Measurements from ENCODE around the gene SPTAN1.

SPTAN1 gene

DNA sequence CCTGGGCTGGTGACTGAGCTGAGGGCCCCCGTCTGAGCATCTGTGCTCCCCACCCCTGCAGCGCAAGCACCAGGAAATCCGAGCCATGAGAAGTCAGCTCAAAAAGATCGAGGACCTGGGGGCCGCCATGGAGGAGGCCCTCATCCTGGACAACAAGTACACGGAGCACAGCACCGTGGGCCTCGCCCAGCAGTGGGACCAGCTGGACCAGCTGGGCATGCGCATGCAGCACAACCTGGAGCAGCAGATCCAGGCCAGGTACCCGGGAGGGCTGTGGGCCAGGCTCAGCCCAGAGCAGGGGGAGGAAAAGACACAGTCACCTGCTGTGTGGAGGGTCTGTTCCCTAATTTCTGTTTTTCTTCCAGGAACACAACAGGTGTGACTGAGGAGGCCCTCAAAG lies 79.7 kb downstream of the SPTAN1 start:
- no peak for DNase-seq (ENCODE audit: low read depth in 2 of 2)

DNA sequence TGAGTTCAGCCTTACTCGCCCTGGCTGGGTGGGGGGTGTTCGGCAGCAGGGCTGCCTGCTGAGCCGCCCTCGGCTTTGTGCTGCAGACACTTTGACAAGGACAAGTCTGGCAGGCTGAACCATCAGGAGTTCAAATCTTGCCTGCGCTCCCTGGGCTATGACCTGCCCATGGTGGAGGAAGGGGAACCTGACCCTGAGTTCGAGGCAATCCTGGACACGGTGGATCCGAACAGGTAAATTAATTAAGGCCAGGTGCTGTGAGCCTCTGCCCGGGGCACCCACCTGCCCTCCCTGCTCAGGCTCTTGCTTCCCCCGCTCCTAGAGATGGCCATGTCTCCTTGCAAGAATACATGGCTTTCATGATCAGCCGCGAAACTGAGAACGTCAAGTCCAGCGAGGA lies 80.1 kb downstream of the SPTAN1 start:
- no peak for DNase-seq (ENCODE audit: low read depth in 2 of 2)

DNA sequence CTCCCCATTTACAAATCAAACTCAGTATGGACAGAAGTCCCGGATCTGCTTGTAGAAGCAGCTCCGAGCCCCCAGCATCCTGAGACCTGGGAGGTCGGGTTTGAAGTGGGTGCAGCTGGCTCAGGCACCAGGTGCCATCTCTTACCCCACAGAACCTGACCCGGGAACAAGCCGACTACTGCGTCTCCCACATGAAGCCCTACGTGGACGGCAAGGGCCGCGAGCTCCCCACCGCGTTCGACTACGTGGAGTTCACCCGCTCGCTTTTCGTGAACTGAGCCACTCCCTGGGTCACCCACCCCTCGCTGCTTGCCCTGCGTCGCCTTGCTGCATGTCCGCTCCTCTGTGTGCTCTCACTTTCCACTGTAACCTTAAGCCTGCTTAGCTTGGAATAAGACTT lies 80.7 kb downstream of the SPTAN1 start:
- no peak for DNase-seq (ENCODE audit: low read depth in 2 of 2)

DNA sequence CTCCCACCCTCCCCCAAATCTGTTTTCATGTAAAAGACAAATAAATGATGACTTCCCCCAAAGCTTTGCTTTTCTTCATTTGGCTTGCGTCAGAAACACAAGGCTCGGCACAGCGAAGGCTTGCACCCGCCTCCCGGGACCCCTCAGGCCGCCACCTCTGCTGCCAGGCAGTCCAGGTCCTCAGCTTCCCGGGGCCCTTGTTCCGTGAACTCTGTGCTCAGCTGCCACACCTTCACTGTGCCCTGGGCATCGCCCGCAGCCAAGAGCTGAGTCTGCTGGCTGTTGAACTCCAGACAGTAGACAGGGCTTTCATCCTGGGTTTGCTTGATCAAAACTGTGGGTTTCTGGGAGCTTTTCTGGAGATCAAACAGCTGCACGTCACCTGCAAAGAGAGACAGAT lies 81.2 kb downstream of the SPTAN1 start:
- DNase-seq (ENCODE audit: low read depth in 2 of 2) = no peak

DNA sequence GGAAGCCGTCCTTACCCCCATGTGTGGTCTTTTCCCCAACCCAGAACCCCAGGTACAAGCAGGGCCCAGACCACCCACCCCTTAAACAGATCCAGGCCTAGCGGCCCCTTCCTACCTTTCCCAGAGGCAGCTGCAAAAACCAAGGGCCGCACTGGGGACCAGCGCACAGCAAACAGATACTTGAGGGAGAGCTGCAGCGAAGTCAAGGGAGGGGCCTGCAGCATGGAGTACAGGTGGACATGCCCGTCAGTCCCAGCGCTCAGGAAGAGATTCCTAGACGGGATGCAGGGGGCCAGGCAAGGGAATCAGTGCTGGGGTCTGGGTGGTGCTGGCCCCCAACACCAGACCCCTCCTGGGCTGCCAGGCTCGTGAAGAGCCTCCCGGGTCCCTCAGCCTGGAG lies 81.7 kb downstream of the SPTAN1 start:
- DNase-seq (ENCODE audit: low read depth in 2 of 2) = no peak

DNA sequence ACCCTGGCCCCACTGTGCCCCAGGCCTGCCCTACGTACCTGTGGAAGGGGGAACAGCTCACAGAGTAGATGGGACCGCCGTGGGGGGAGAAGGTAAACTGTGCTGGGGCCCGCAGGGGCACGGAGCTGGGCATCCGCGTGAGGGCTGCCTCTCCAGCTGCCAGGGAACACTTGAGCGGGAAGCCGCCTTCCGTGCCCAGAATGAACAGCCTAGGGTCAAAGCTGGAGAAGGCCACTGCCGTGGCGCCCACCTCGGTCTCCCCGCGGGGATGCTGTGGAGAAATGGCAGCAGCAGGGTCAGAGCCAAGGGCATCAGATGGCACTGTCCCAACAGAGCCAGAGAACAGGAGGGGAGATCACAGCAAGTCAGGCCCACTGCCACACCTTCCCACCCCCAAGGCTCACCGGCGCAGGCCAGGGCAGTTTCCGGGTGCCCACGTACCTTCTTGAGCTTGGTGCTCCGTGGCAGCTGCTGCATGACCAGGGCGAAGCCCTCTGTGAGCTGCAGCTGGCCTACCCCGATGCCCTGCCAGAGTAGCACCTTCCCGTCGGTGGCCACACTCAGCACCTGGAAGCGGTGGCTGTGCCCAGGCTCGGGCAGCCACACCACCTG lies 82.4 kb downstream of the SPTAN1 start:
- no peak for DNase-seq (ENCODE audit: low read depth in 2 of 2)

DNA sequence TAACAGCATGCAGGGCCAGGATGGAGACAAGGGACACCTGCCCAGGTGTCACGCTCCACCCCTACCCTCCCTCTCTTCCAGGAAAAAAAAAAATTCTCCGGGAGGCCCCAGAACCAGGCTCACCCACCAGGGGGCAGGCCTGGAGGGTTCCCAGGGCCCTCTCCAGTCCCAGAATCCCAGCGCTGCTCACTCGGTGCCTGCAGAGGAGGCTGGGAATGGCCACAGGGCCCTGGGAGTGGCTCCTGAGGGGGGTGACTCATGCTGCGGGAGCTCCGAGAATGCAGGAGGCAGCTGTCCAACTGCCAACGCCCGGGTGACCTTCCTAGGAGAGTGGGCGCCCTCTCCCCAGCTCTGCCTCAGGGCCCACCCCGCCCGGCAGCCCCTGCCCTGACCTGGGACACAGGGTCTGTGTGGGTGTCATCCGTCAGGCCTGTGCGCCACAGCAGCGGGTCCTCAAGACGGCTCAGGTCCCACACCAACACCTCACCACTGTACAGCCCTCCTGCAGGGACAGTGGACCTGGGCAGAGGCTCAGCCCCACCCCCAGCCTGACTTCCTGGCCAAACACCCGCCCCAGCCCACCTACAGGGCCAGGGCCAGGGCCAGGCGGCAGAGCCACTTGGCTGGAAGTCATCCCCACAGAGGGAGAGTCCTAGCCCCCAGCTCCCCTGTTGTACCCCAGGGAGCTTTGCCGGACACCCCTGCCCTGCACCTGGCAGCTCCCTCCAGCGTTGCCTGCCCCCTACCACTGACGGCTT lies 83.1 kb downstream of the SPTAN1 start:
- no peak for DNase-seq (ENCODE audit: low read depth in 2 of 2)

DNA sequence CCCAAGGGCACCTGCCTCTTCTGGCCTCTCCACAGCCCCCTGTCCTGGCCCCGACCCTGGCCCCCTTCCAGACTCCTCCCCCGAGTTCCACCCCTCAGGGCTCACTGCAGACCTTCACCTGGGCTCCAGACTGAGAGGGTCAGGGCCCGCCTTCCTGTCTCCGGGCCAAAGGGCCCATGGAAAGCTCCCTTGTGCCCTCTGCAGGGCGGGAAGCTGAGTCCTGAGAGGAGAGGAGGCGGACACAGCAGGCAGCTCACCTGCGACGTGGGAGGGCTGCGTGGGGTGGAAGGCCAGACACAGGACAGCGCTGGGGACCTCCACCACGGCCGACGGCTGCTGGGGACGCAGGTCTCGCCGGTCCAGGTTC lies 83.6 kb downstream of the SPTAN1 start:
- no peak for DNase-seq (ENCODE audit: low read depth in 2 of 2)

DNA sequence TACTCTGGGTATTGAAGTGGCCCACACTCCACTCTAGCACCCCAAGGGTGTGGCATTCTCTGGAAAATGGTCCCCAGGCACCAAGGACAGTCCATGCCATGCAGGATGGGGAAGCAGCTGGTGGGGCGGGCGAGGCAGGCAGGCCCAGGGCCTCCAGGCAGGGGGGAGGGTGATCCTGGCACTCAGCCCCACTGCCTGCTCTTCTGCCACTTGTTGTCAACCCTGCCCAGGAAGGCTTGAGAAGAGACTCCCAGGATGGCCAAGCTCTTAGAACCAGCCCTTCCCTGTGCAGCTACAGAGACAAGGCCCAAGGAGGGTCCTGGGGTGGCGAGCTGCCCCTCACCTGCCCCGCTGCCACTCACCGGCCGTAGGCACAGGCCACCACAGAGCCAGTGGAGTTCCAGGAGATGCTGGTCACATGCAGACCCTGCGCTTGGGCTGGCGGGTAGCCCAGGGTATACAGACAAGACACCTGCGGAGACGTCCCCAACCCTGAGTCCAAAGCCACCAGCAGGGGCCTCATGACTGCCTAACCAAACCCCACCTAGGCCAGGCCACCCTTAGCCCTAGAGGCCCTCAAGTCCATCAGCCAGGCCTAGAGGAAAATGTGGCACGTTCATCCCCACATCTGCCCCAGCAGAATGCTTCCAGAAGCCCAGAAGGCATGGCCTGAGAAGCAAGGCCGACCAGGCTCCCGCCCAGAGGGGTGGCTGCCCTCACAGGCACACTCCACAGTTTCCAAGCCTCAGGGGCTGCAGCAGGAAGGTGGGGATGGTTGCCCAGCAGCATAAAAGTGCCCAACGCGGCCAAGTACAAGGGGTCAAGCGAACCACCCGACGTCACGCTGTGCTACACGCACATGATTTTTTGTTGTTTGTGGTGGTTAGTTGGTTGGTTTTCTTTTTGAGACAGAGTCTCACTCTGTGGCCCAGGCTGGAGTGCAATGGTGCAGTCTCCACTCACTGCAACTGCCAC lies 84.5 kb downstream of the SPTAN1 start:
- DNase-seq (ENCODE audit: low read depth in 2 of 2) = no peak

DNA sequence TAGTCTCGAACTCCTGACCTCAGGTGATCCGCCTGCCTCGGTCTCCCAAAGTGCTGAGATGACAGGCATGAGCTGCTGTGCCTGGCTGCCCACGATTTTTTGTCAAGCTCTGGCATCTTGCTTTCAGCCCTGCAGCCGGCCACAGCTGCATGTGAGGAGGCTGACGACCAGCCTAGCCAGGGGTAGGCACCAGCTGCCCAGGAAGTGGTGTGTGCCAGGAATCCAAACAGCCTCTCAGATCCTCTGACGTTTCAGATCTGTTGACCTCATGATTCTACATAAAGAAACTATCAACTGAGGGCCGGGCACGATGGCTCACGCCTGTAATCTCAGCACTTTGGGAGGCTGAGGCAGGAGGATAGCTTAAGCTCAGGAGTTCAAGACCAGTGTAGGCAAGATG lies 85.3 kb downstream of the SPTAN1 start:
- DNase-seq (ENCODE audit: low read depth in 2 of 2) = no peak

DNA sequence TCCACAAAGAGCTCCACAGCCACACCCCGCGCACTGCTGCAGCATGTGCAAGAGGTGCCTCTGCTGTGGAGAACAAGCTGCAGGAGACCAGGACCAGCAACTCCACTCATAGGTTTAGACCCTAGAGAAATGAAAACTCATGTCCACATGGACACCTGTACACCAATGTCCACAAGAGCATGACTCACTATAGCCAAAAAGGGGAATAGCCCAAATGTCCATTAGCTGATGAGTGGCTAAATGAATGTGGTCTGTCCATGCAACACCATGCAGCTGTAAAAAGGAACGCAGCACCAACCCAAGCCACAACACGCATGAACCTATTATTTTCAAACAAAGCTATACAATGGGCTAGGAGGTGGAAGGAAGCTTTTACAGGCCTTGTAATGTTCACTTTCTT lies 86.2 kb downstream of the SPTAN1 start:
- no peak for DNase-seq (ENCODE audit: low read depth in 2 of 2)

DNA sequence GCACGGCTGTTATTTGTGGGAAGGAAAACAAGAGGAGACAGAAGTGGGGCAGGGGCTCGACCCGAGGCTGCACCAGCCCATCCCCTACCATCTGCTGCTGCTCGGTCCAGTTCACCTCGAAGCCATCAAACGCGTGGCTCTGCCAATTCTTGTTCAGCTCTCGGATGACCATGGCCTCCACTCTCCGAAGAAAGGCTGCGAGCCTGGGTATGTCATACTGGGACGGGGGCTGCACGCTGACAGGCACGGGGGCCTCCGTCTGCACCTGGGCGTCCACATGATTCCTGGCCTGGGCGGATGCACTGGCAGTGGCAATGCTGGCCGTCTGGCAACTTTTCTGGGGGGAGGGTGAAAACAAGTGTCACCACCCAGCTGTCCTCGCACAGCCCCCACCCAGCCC lies 88.2 kb downstream of the SPTAN1 start:
- DNase-seq (ENCODE audit: low read depth in 2 of 2) = no peak

DNA sequence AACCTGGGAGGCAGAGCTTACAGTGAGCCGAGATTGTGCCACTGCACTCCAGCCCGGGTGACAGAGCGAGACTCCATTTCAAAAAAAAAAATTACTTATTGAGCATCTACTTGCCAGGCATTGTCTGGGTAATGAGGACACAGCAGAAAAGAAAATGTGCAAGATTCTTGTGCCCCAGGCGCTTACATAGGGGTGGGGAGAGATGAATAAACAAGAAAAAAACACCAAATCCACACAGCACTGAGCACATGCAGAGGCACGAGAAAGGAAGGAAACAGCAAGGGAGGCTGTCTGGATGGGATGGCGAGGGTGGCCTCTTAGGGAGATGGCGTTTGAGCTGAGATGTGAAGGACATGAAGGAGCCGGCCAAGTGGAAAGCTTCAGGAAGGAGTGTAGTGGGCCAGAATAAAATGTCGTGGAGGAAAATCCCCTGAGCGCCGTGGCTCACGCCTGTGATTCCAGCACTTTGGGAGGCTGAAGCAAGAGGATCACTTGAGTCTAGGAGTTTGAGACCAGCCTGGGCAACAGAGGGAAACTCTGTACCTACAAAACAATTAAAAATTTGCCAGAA lies 90.4 kb downstream of the SPTAN1 start:
- no peak for DNase-seq (ENCODE audit: low read depth in 2 of 2)

DNA sequence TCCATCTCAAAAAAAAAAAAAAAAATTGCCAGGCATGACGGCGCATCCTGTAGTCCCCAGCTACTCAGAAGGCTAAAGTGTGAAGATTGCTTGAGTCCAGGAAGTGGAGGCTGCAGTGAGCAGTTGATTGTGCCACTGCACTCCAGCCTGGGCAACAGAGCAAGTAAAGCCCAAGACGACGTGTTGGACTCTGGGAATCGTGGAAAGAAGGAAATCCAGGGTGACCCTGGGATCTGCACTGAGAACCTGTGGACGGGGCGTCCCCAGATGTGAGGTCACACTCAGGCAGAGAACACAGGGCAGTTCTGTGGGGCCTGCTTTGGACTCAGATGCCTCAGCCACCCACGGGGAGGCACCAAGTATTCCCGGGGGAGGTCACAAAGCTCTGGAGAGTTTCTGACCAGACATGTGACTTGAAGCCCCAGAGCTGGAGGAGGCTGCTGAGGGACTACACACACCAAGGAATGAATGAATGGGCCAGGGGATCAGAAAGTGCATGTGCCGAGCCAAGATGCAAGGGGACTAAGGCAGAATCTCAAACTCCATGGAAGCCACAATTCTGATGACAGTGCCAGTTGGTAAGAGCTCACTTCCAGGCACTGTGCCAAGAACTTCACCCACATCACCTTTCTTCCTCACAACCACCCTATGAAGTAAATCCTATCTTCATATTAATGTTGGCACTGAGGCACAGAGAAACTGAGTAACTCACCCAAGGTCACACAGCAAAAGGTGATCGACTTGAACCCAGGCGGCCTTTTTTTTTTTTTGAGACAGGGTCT lies 91.3 kb downstream of the SPTAN1 start:
- DNase-seq (ENCODE audit: low read depth in 2 of 2) = no peak

DNA sequence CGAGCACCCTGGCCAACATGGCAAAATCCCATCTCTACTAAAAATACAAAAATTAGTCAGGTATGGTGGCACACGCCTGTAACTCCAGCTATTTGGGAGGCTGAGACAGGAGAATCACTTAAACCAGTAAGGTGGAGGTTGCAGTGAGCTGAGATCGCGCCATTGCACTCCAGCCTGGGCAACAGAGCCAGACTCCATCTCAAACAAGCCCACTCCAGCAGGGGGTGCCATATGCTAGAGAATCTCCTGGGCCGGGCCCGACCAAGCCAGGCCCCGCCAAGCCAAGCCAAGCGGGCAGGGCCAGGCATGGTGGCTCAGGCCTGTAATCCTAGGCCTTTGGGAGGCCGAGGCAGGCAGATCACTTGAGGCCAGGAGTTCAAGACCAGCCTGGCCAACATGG lies 95.8 kb downstream of the SPTAN1 start:
- DNase-seq (ENCODE audit: low read depth in 2 of 2) = peak; percentile 41 to 47

DNA sequence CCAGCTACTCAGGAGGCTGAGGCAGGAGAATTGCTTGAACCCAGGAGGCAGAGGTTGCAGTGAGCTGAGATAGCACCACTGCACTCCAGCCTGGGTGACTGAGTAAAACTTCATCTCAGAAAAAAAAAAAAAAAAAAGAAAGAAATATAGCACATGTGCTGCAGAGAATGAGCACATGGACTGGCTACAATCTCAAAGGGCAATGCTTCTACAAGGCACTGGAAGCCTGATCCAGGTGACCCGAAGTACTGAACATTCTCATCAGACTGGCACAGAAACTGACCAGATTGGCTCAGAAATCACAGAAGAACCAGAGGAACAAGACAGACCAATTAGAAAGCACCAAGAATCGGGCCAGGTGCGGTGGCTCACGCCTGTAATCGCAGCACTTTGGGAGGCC lies 99.4 kb downstream of the SPTAN1 start:
- DNase-seq (ENCODE audit: low read depth in 2 of 2) = no peak

DNA sequence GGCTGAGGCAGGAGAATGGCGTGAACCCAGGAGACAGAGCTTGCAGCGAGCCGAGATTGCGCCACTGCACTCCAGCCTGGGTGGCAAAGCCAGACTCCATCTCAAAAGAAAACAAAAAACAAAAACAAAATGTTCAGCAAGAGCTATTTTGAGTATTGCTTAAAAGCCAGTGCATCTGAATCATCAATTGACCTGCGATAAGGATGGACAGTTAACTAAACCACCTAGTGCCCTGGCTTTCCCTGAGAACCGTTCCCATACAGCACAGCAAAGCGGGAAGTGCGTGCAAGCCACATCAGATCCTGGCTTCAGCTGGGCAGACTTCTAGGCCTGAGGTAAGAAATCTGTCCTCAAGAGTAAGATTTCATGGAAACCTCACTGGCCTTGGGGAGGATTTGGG lies 101.5 kb downstream of the SPTAN1 start:
- no peak for DNase-seq (ENCODE audit: low read depth in 2 of 2)

DNA sequence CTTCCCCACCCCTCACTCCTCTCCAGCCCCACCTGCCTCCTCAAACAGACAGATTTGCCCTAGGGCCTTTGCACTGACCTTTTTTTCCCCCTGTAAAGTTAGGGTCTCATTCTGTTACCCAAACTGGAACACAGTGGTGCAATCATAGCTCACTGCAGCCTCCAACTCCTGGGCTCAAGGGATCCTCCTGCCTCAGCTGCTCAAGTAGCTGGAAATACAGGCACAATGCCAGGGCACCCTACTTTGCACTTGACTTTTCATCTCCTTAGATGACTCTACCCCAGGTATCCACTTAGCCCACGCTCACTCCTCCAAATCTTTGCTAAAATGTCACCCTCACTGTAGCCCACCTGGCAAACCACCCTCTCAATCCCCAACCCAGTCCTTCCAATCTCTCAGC lies 102.1 kb downstream of the SPTAN1 start:
- no peak for DNase-seq (ENCODE audit: low read depth in 2 of 2)

DNA sequence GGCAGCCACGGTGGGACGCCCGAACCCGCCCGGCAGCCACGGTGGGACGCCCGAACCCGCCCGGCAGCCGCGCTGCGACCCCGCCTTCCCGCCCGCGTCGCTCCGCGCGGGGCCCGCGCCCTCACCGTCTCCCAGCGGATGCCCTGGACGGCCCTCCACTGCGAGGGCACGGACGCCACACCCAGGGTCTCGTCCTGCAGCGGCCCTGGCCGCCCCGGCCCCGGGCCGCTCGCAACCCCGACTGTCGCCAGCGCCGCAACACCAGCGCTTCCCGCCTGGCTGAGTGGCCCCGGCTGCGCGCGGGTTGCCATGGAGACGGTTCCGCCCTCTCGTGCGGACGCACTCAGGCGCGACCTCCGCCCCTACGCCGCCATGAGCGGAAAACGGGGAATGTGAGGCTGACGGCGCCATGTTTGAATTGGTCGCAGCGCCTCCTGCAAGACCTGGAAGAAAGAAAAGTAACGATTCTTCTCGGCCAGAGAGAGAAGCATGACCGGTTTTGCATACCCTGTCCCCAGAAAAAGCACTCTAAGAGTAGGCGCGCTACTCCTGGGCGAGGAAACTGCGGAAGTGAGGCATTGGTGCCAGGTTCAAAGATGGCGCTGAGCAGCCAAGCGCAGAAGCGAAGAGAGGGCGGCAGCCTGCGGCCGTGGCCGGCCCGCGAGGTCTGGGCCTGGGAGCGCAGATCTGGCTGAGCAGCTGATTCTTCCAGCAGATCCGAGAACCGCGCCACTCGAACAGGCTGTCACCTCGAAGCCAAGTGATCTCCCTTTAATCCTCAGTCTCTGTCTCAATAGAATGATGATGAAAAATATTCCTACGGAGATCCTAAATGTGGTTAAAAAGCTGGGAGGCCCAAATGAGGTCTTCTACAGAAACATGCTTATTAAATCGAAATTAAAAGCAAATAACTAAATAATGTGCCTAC lies 104.3 kb downstream of the SPTAN1 start, which contains the start of gene DYNC2I2:
Gene DYNC2I2, minus strand, starts transcription at position 432 of the 928 bp plus-strand sequence. Its CDS starts 121 bp downstream, at position 311.
- peak; percentile 91 to 92 for DNase-seq (ENCODE audit: low read depth in 2 of 2)

DNA sequence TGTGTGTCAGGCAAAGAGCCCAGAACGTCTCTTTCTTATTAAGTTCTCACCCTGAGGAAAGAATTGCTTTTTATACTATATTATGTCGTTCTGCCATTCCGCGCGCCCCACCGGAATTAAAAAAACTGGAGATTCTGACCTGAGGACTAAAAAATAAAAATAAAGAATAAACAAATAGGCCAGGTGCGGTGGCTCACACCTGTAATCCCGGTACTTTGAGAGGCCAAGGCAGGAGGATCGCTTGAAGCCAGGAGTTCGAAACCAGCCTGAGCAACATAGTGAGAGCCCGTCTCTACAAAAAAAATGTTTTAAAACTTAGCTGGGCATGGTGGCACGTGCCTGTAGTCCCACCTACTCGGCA lies 104.9 kb downstream of the SPTAN1 start:
- no peak for DNase-seq (ENCODE audit: low read depth in 2 of 2)
